Memory B cell (primary cell): ENCODE data around the gene IFITM10.

ENCODE experiments used
- ATAC-seq: fragments of 150-1000 bp; cut with Tn5 transposase; 2 replicates; pipeline ENCODE4 v1.10.0; 2021; ENCODE audit warnings: low read depth, mild to moderate bottlenecking, moderate library complexity
- DNase-seq, 2 donors: peaks; one replicate each; pipeline ENCODE4 v3.0.0; 2022; ENCODE audit warnings: low spot score in 2 of 2
- H3K27ac Mint-ChIP-seq: one replicate; pipeline ENCODE4 v1.8.0; 2022; ENCODE audit warnings: mild to moderate bottlenecking, moderate library complexity, mixed read lengths
- H3K27me3 Mint-ChIP-seq: one replicate; pipeline ENCODE4 v1.8.0; 2022; ENCODE audit warnings: mixed read lengths
- H3K36me3 Mint-ChIP-seq: one replicate; pipeline ENCODE4 v1.8.0; 2022; ENCODE audit warnings: mild to moderate bottlenecking, mixed read lengths
- H3K4me1 Mint-ChIP-seq: one replicate; pipeline ENCODE4 v1.8.0; 2022; ENCODE audit warnings: mixed read lengths
- H3K4me3 Mint-ChIP-seq: one replicate; pipeline ENCODE4 v1.8.0; 2022; ENCODE audit warnings: mild to moderate bottlenecking, moderate library complexity, mixed read lengths
- H3K9me3 Mint-ChIP-seq: one replicate; pipeline ENCODE4 v1.8.0; 2022; ENCODE audit warnings: mixed read lengths

IFITM10 gene

GRCh38 chr11:1736447-1736992 is 13.9 kb downstream of the IFITM10 start:
- no peak for DNase-seq
- H3K27ac Mint-ChIP-seq: no peak overlapping the region
- no peak for ATAC-seq
- H3K36me3 Mint-ChIP-seq: peaks cover 9% of the 10 kb centered on the region
- peaks cover 12% of the 10 kb centered on the region for H3K27me3 Mint-ChIP-seq
- peaks cover 19% of the 10 kb centered on the region for H3K4me1 Mint-ChIP-seq
- H3K4me3 Mint-ChIP-seq: no peak overlapping the region
- peaks cover 17% of the 10 kb centered on the region for H3K9me3 Mint-ChIP-seq

GRCh38 chr11:1735271-1735670 is 15.1 kb downstream of the IFITM10 start:
- peaks cover 9% of the 10 kb centered on the region for H3K36me3 Mint-ChIP-seq
- ATAC-seq (no peak), DNase-seq (no peak)
- H3K4me1 Mint-ChIP-seq: peaks cover 31% of the 10 kb centered on the region
- peaks cover 12% of the 10 kb centered on the region for H3K27me3 Mint-ChIP-seq
- H3K27ac Mint-ChIP-seq: no peak overlapping the region
- H3K4me3 Mint-ChIP-seq: no peak overlapping the region
- peaks cover 17% of the 10 kb centered on the region for H3K9me3 Mint-ChIP-seq

- Mint-ChIP-seq H3K27ac (no peak overlapping the region), H3K9me3 (peaks cover 17% of the 10 kb centered on the region)
- DNase-seq: no peak
Observed at GRCh38 chr11:1734641-1735081, 15.7 kb downstream of the IFITM10 start.

DNA sequence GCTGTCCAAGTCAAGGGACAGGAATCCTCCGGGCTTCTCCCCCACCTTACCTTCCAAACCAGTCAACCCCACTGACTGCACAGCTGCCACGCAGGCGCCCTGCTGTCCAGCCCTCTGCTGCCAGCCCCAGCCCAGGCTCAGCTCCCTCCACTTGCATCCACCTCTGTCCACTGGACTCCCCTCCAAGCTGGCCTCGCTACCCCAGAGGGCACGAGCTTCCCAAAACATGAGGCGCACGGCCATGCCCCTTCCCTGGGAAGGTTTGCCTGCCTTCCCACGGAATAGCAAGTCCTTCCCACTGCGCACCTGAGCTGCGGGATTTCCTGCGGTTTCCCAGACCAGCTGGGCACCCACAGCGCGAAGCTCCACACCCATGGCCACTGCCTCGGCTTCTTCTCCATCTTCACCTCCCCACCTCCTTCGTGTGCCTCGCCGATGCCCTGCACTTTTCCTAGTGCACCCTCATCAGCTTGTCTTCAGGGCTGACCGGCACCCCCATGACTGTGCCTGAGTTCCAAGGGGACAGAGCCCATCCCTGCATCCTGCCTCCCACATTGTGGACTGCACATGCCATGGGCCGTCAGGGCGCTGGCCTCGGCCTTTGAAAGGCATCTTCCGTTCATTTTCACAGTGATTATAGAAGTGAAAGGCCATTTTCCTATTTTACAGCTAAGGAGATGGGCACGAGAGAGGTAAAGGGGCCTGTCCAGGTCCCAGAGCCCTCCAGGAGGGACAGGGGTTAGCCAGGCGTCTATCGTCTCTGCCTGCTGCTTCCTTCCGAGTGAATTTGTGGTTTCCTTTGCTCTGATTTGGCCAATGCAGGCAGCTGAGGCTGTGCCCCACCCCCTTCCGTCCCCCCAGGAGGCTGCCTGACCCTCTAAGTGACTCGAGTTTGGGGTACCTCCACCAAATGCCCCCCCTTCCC is 16.4 kb downstream of the IFITM10 start:
- peaks cover 38% of the 10 kb centered on the region for H3K4me1 Mint-ChIP-seq
- H3K4me3 Mint-ChIP-seq: no peak overlapping the region
- ATAC-seq (no peak), DNase-seq (no peak)
- H3K27ac Mint-ChIP-seq: no peak overlapping the region
- peaks cover 17% of the 10 kb centered on the region for H3K9me3 Mint-ChIP-seq
- peaks cover 9% of the 10 kb centered on the region for H3K36me3 Mint-ChIP-seq
- H3K27me3 Mint-ChIP-seq: peaks cover 10% of the 10 kb centered on the region

More at GRCh38 chr11:1734641-1735081, 15.7 kb downstream of the IFITM10 start:
- Mint-ChIP-seq H3K36me3 (peaks cover 9% of the 10 kb centered on the region), H3K27me3 (peaks cover 12% of the 10 kb centered on the region), H3K4me3 (no peak overlapping the region), H3K4me1 (peaks cover 35% of the 10 kb centered on the region)
- ATAC-seq: no peak

- DNase-seq (no peak), ATAC-seq (no peak)
- Mint-ChIP-seq H3K36me3 (peaks cover 9% of the 10 kb centered on the region), H3K27me3 (peaks cover 8% of the 10 kb centered on the region), H3K9me3 (peaks cover 16% of the 10 kb centered on the region), H3K4me1 (peaks cover 41% of the 10 kb centered on the region), H3K4me3 (no peak overlapping the region), H3K27ac (no peak overlapping the region)
Observed at GRCh38 chr11:1733009-1733715, 17.2 kb downstream of the IFITM10 start.

DNA sequence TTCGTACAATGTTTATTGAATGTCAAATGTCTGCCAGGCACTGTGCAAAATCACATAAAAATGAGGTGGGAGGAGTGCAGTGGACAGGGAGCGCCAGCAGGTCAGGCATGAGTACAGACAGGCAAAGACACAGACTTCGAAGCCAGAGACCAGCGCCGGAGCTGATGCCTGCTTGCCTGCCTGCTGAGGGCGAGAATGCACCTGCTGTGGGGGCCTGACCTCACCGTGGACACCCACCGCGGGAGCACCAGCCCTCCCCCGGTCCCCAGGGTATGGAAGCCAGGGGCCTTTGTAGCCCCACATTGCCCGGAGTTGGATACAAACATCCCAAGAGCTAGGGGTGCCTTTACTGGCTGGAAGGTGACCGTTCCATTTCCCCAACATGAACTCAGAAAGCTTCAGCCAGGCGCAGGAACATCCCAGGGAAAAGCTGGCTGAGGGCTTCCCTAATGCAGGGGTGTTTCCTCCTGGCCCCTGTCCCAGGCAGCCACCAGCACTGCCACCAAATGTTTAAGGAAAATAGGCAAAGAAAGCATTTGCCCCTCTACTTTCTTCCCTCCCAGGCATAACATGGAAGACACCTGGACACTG is 17.9 kb downstream of the IFITM10 start:
- ATAC-seq: no peak
- peaks cover 12% of the 10 kb centered on the region for H3K9me3 Mint-ChIP-seq
- H3K27ac Mint-ChIP-seq: no peak overlapping the region
- peaks cover 9% of the 10 kb centered on the region for H3K36me3 Mint-ChIP-seq
- no peak overlapping the region for H3K4me3 Mint-ChIP-seq
- DNase-seq: no peak
- peaks cover 7% of the 10 kb centered on the region for H3K27me3 Mint-ChIP-seq
- H3K4me1 Mint-ChIP-seq: peaks cover 45% of the 10 kb centered on the region

- H3K27me3 Mint-ChIP-seq: peaks cover 8% of the 10 kb centered on the region
- H3K4me1 Mint-ChIP-seq: peaks cover 47% of the 10 kb centered on the region
Observed at GRCh38 chr11:1731451-1732059, 18.8 kb downstream of the IFITM10 start.

DNA sequence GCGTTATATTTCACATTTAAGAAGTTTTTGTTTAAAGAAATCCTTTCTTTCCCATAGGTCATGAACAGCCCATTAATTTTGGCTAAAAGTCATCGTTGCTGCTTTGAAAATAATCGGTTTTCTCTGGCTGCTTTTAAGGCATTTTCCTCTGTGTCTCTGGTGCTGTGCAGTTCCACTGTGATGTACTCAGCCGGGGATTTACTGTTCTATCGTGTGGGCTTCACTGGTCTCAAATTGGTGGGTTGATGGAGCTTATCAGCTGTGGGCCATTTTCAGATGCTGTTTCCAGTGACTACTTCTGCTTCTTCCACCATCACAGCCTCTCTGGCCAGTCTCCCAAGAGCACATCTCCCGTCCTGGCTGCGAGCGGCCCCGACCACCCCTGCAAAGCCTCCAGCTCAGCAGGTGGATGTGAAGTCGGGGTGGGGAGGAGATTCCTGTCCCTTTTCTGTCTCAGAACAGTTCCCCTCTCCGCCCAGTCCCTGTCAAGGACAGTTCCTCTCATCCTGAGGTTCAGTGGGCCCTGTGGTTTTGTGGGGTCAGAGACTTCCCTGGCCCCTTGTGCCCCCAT is 20.3 kb downstream of the IFITM10 start:
- Mint-ChIP-seq H3K36me3 (no peaks in the 10 kb centered on the region), H3K4me1 (peaks cover 47% of the 10 kb centered on the region), H3K27ac (peak overlapping the region; percentile 9), H3K9me3 (no peaks in the 10 kb centered on the region), H3K4me3 (no peak overlapping the region), H3K27me3 (peaks cover 3% of the 10 kb centered on the region)
- DNase-seq (no peak), ATAC-seq (no peak)

More at GRCh38 chr11:1731451-1732059, 18.8 kb downstream of the IFITM10 start:
- ATAC-seq: no peak
- Mint-ChIP-seq H3K9me3 (peaks cover 9% of the 10 kb centered on the region), H3K4me3 (no peak overlapping the region), H3K36me3 (peaks cover 6% of the 10 kb centered on the region), H3K27ac (no peak overlapping the region)
- no peak for DNase-seq

DNA sequence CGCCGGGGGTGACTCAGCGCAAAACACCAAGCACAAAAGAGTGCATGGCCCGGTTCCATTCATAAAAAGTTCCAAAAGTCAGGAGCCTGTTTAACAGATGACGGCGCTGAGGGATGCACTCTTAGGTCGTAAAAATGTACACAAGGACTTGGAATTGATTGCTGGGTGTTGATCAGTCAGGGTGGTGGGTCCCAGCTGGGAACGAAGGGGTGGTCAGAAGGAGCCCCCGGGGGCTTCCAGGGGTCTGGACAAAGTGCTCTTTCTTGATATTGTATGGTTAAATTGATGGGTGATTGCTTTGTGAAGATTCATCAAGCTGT is 20.7 kb downstream of the IFITM10 start:
- Mint-ChIP-seq H3K4me1 (peaks cover 47% of the 10 kb centered on the region), H3K27me3 (peaks cover 3% of the 10 kb centered on the region), H3K4me3 (peak overlapping the region; percentile 85), H3K27ac (peak overlapping the region; percentile 95), H3K36me3 (no peaks in the 10 kb centered on the region), H3K9me3 (no peaks in the 10 kb centered on the region)
- DNase-seq (no peak), ATAC-seq (no peak)

- Mint-ChIP-seq H3K4me1 (peaks cover 49% of the 10 kb centered on the region), H3K27me3 (peaks cover 5% of the 10 kb centered on the region), H3K9me3 (no peaks in the 10 kb centered on the region), H3K4me3 (peak overlapping the region; percentile 85), H3K36me3 (no peaks in the 10 kb centered on the region), H3K27ac (peak overlapping the region; percentile 95)
- DNase-seq (peak in 1 of 2 donors; percentile 42), ATAC-seq (peak; percentile 92)
Observed at GRCh38 chr11:1728931-1729691, 21.3 kb downstream of the IFITM10 start.

- Mint-ChIP-seq H3K36me3 (no peaks in the 10 kb centered on the region), H3K9me3 (no peaks in the 10 kb centered on the region), H3K27ac (peak overlapping the region; percentile 95), H3K4me1 (peaks cover 42% of the 10 kb centered on the region), H3K27me3 (peaks cover 5% of the 10 kb centered on the region), H3K4me3 (no peak overlapping the region)
- DNase-seq (no peak), ATAC-seq (no peak)
Observed at GRCh38 chr11:1728301-1728700, 22.1 kb downstream of the IFITM10 start.

DNA sequence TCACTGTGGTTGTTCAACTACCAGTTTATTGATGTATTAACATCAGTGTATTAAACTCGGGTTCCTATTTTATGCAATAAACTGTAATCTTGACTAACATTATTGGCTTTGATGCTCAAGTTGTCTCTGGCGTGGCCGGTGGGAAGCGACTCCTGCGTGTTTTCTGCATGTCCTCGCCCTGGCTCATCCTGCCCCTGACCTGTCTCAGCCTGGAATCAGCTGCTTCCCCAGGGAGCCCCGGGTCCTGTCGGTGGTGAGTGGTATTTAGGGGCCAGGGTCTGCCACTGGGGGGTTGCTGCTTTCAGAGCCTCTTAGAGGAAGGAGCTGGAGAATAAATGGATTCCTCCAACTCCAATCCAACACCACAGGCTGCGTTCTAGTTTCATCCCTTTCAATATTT is 22.5 kb downstream of the IFITM10 start:
- no peaks in the 10 kb centered on the region for H3K9me3 Mint-ChIP-seq
- ATAC-seq: no peak
- H3K4me3 Mint-ChIP-seq: peak overlapping the region; percentile 62
- no peak for DNase-seq
- H3K27ac Mint-ChIP-seq: peak overlapping the region; percentile 95
- no peaks in the 10 kb centered on the region for H3K36me3 Mint-ChIP-seq
- H3K4me1 Mint-ChIP-seq: peaks cover 42% of the 10 kb centered on the region
- peaks cover 5% of the 10 kb centered on the region for H3K27me3 Mint-ChIP-seq
